GM12878 (cell line): ENCODE measurements around the gene SLC9A3. TPM values are rescaled to one million over a fixed set of nuclear protein-coding genes. Genes with fewer than 3 reads are reported as not detected.

Source experiments
- ASH2L ChIP-seq: fragments of 300-600, 200-600 bp; sonication (generic); IDR thresholded peaks from 2 replicates; pipeline ENCODE4 v1.6.1; 2017; ENCODE audit warnings: low read depth, mild to moderate bottlenecking, borderline replicate concordance
- BRCA1 ChIP-seq: IDR thresholded peaks from 2 replicates; pipeline ENCODE4 v1.6.1; 2011; ENCODE audit warnings: low read depth, low read length, improper control_type of control experiment
- CBFB ChIP-seq: IDR thresholded peaks from 2 replicates; pipeline ENCODE4 v1.6.1; 2016; ENCODE audit warnings: antibody characterized with exemption, low read depth
- CBX3 ChIP-seq: fragments of 200-600 bp; sonication (generic); IDR thresholded peaks from 2 replicates; pipeline ENCODE4 v1.6.1; 2016; ENCODE audit warnings: low read depth, borderline replicate concordance
- CBX5 ChIP-seq: sonication (generic); IDR thresholded peaks from 2 replicates; pipeline ENCODE4 v1.6.1; 2016; ENCODE audit warnings: low read depth, moderate library complexity, mild to moderate bottlenecking, inconsistent platforms
- CREB1 ChIP-seq: IDR thresholded peaks from 2 replicates; pipeline ENCODE4 v1.6.1; 2012; ENCODE audit warnings: low read depth, mild to moderate bottlenecking, inconsistent platforms
- EGR1 ChIP-seq, 2 experiments: IDR thresholded peaks; 1 replicate in 1 of 2; 2 replicates in 1 of 2; pipeline ENCODE4 v1.6.1; 2011 to 2012; ENCODE audit warnings: low read depth in 2 of 2, low read length in 2 of 2, borderline replicate concordance in 1 of 2, mild to moderate bottlenecking in 1 of 2, moderate library complexity in 1 of 2
- ESRRA ChIP-seq: IDR thresholded peaks from 2 replicates; pipeline ENCODE4 v1.6.1; 2012; ENCODE audit warnings: mild to moderate bottlenecking, low read length, improper control_type of control experiment
- HCFC1 ChIP-seq: fragments of 150-350 bp; IDR thresholded peaks from 2 replicates; pipeline ENCODE4 v1.6.1; 2014; ENCODE audit warnings: low read length
- IKZF2 ChIP-seq, 2 experiments: fragments of 450-650 bp; IDR thresholded peaks; 2 replicates each; pipeline ENCODE4 v1.6.1; 2017; ENCODE audit warnings: mild to moderate bottlenecking in 2 of 2, moderate library complexity in 2 of 2
- KDM1A ChIP-seq: fragments of 200-600 bp; sonication (generic); IDR thresholded peaks from 2 replicates; pipeline ENCODE4 v1.6.1; 2016; ENCODE audit warnings: borderline replicate concordance
- MLLT1 ChIP-seq: fragments of 450-650 bp; IDR thresholded peaks from 2 replicates; pipeline ENCODE4 v1.6.1; 2016; ENCODE audit warnings: mild to moderate bottlenecking
- NRF1 ChIP-seq: conservative IDR thresholded peaks from 2 replicates; pipeline ENCODE4 v1.6.1; 2011; ENCODE audit warnings: mild to moderate bottlenecking, low read depth, low read length, improper control_type of control experiment
- POU2F2 ChIP-seq: IDR thresholded peaks from 3 replicates; pipeline ENCODE4 v1.6.1; 2011; ENCODE audit warnings: low read depth, mild to moderate bottlenecking, low read length, borderline replicate concordance
- RAD21 ChIP-seq: IDR thresholded peaks from 2 replicates; pipeline ENCODE4 v1.6.1; 2011; ENCODE audit warnings: mild to moderate bottlenecking, low read depth, low read length, moderate library complexity; ENCODE audit not compliant: insufficient read depth
- SIX5 ChIP-seq: IDR thresholded peaks from 2 replicates; pipeline ENCODE4 v1.6.1; 2011; ENCODE audit warnings: mild to moderate bottlenecking, low read depth, low read length, moderate library complexity; ENCODE audit not compliant: severe bottlenecking
- SMAD5 ChIP-seq: IDR thresholded peaks from 2 replicates; pipeline ENCODE4 v1.6.1; 2016; ENCODE audit warnings: antibody characterized with exemption, low read depth
- SREBF2 ChIP-seq: IDR thresholded peaks from 2 replicates; pipeline ENCODE4 v1.6.1; 2012; ENCODE audit warnings: mild to moderate bottlenecking, low read length
- STAT1 ChIP-seq: fragments of 450-650 bp; conservative IDR thresholded peaks from 2 replicates; pipeline ENCODE4 v1.6.1; 2014; ENCODE audit warnings: antibody characterized with exemption, mild to moderate bottlenecking
- TCF3 ChIP-seq: IDR thresholded peaks from 2 replicates; pipeline ENCODE4 v1.6.1; 2012; ENCODE audit warnings: low read depth, mild to moderate bottlenecking, low read length, borderline replicate concordance; ENCODE audit not compliant: insufficient read depth
- ZNF217 ChIP-seq: fragments of 450-650 bp; IDR thresholded peaks from 2 replicates; pipeline ENCODE4 v1.6.1; 2017; ENCODE audit warnings: antibody characterized with exemption, mild to moderate bottlenecking
- polyA plus RNA-seq, 11 experiments: library from polyadenylated mRNA; depleted of rRNA in 4 of 11; unstranded in 6 of 11; stranded (reverse) in 5 of 11; fragments of >200 nt; fragmentation: Nextera tagmentation in 4 of 11; fragmentation: Illumina TruSeq in 1 of 11; extraction: Ambion mirVana in 4 of 11; extraction: Trizol in 1 of 11; gene quantifications; 1 replicate in 1 of 11; 2 replicates in 10 of 11; pipeline versions ENCODE4 v1.2.1 to v1.2.3, GENCODE V29; 2011 to 2016; ENCODE audit warnings: inconsistent platforms in 2 of 11, missing spikeins in 2 of 11, low read depth in 1 of 11
- total RNA-seq, 4 experiments: library from RNA; depleted of rRNA in 3 of 4; stranded (reverse); fragments of >200 nt in 3 of 4; fragmentation: Illumina TruSeq in 1 of 4; extraction: Trizol in 1 of 4; gene quantifications; 2 replicates each; pipeline versions ENCODE4 v1.2.1 to v1.2.3, GENCODE V29; 2013 to 2021
- TF ChIP-seq, protein P1 (sequence below): IDR thresholded peaks from 2 replicates; pipeline ENCODE4 v1.6.1; 2011; ENCODE audit warnings: mild to moderate bottlenecking, low read depth, low read length, moderate library complexity; ENCODE audit not compliant: insufficient replicate concordance
- TF ChIP-seq, protein P2 (sequence below): fragments of 450-650 bp; formaldehyde crosslinking; IDR thresholded peaks from 2 replicates; pipeline ENCODE4 v1.4.0; 2020; ENCODE audit warnings: mild to moderate bottlenecking, moderate library complexity
- TF ChIP-seq, protein P3 (sequence below): IDR thresholded peaks from 2 replicates; pipeline ENCODE4 v1.6.1; 2012; ENCODE audit warnings: low read length, inconsistent platforms

Gene SLC9A3
- total and polyA plus RNA-seq, 10 of the 15 experiments (the other 5 are each of a cell fraction or from before 2014, with no cell fraction given) = 0.04 to 5.2 (median 2.3) TPM; not detected in 1

DNA sequence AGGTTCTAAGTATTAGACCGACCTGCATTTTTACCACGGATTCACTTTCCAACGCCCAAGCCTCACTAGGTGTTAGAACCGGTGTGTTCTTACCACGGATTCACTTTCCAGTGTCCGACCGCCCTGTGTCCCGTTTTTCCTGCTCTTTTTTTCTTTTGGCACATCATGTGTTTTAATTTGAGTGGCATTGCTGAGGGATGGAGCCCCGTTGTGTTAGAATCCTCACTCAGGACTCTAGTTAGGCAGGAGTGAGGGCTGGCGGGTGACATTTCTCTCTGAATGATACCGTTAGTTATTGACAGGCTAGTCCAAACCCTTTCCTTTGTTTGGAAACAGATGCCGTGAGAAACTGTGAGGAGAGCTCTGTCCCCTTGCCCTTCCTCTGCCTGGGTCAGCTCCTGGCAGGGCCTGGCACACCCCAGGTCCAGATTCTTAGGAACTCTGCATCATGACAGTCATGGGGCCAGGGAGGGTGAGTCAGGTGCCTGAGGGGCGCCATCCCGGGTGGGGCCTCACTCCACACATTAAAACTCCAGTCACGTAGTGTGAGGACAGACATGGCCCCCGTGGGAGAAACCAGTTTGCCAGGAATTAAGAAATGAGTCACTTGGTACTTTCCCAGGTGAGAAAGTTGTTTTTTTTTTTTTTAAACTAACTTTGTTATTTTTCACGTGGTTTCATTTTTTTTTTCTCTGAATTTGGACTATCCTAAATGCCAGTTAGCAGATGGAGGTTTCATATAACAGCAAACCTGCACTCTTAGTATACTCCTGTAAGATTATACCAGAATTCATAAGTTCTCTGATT is 65.5 kb downstream of the SLC9A3 start (continued):
- TF ChIP-seq, protein P1, sequence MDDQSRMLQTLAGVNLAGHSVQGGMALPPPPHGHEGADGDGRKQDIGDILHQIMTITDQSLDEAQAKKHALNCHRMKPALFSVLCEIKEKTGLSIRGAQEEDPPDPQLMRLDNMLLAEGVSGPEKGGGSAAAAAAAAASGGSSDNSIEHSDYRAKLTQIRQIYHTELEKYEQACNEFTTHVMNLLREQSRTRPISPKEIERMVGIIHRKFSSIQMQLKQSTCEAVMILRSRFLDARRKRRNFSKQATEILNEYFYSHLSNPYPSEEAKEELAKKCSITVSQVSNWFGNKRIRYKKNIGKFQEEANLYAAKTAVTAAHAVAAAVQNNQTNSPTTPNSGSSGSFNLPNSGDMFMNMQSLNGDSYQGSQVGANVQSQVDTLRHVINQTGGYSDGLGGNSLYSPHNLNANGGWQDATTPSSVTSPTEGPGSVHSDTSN = no peak
- TF ChIP-seq ESRRA = no peak
- TF ChIP-seq ZNF217 = no peak
- no peak for TF ChIP-seq STAT1
- TF ChIP-seq SMAD5 = no peak
- peak; percentile 88 to 92 for TF ChIP-seq IKZF2 (IDR thresholded peaks at IDR 0.05)
- TF ChIP-seq BRCA1 = no peak
- TF ChIP-seq RAD21 = no peak
- no peak for TF ChIP-seq SIX5
- TF ChIP-seq MLLT1 = 0 out of 2 replicates have a peak, but pooled peaks have one; percentile 76
- no peak for TF ChIP-seq KDM1A
- TF ChIP-seq, protein P2, sequence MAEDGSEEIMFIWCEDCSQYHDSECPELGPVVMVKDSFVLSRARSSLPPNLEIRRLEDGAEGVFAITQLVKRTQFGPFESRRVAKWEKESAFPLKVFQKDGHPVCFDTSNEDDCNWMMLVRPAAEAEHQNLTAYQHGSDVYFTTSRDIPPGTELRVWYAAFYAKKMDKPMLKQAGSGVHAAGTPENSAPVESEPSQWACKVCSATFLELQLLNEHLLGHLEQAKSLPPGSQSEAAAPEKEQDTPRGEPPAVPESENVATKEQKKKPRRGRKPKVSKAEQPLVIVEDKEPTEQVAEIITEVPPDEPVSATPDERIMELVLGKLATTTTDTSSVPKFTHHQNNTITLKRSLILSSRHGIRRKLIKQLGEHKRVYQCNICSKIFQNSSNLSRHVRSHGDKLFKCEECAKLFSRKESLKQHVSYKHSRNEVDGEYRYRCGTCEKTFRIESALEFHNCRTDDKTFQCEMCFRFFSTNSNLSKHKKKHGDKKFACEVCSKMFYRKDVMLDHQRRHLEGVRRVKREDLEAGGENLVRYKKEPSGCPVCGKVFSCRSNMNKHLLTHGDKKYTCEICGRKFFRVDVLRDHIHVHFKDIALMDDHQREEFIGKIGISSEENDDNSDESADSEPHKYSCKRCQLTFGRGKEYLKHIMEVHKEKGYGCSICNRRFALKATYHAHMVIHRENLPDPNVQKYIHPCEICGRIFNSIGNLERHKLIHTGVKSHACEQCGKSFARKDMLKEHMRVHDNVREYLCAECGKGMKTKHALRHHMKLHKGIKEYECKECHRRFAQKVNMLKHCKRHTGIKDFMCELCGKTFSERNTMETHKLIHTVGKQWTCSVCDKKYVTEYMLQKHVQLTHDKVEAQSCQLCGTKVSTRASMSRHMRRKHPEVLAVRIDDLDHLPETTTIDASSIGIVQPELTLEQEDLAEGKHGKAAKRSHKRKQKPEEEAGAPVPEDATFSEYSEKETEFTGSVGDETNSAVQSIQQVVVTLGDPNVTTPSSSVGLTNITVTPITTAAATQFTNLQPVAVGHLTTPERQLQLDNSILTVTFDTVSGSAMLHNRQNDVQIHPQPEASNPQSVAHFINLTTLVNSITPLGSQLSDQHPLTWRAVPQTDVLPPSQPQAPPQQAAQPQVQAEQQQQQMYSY (CRISPR knock-in tag) = no peak
- no peak for TF ChIP-seq SREBF2
- TF ChIP-seq, protein P3, sequence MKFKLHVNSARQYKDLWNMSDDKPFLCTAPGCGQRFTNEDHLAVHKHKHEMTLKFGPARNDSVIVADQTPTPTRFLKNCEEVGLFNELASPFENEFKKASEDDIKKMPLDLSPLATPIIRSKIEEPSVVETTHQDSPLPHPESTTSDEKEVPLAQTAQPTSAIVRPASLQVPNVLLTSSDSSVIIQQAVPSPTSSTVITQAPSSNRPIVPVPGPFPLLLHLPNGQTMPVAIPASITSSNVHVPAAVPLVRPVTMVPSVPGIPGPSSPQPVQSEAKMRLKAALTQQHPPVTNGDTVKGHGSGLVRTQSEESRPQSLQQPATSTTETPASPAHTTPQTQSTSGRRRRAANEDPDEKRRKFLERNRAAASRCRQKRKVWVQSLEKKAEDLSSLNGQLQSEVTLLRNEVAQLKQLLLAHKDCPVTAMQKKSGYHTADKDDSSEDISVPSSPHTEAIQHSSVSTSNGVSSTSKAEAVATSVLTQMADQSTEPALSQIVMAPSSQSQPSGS = peak; percentile 72; the same call in 1 of the 2 replicates
- TF ChIP-seq ASH2L = no peak
- TF ChIP-seq CBX3 = no peak
- TF ChIP-seq NRF1 = no peak
- no peak for TF ChIP-seq POU2F2
- no peak for TF ChIP-seq CBFB
- TF ChIP-seq CBX5 = no peak
- TF ChIP-seq TCF3 = no peak
- TF ChIP-seq CREB1 = 0 out of 2 replicates have a peak, but pooled peaks have one; percentile 22
- no peak for TF ChIP-seq HCFC1
- TF ChIP-seq EGR1 (IDR thresholded peaks at IDR 0.05; ENCODE audit: borderline replicate concordance in 1 of 2, low read depth in 2 of 2, low read length in 2 of 2) = no peak
